GM18499 (cell line): ENCODE measurements around the gene FKBP14.
"Not testable (repeated sequence)": the region's sequence is repeated elsewhere in the genome, so short reads cannot be mapped to it uniquely, and the experiment has no call there.

Experiments used
- ATAC-seq: cut with Tn5 transposase; IDR thresholded peaks from one replicate; pipeline ENCODE4 v1.9.1; 2021; ENCODE audit warnings: moderate number of reproducible peaks; ENCODE audit not compliant: insufficient read depth, unreplicated experiment

FKBP14 gene

DNA sequence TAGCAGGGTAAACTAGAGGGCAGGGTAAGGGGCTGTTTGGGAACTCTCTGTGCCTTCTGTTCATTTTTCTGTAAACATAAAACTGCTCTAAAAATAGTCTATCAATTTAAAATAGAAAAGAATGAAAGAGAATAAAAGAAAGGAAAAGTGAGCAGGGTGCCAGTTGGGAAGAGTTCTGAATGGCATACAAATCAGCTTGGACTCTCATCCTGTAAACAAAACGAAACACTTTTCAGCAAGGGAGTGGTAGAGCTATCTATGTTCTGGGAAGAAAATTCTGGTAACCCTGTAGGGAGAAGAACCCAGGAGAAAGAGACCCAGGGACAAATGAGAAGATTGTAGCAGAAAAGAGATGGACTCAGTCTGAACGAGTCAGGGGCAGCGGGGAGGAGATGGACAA lies 61.5 kb downstream of the FKBP14 start:
- ATAC-seq: no peak

DNA sequence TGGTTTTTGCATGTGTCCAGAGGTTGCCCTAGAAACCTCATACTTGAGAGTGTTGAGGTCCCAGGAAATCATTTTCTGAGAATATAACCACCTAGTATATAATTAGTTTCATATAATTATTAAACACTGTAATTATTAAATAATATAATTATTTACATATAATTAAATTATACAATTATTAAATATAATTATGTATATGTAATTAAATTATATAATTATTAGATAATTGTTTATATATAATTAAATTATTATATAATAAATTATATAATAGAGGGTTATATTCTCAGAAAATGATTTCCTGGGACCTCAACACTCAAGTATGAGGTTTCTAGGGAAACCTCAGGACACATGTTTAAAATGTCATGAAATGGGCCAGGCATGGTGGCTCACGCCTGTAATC lies 64.5 kb downstream of the FKBP14 start:
- no peak for ATAC-seq

DNA sequence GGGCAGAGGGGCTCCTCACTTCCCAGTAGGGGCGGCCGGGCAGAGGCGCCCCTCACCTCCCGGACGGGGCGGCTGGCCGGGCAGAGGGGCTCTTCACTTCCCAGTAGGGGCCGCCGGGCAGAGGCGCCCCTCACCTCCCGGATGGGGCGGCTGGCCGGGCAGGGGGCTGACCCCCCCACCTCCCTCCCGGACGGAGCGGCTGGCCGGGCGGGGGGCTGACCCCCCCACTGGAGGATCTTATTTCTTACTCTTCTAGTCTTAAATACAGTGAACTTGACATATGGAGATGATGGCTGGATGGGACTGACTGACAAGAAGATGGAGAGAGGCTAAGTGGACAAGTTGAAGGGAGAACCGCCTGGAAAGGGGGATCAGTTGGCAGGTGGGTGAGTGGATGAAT lies 64.9 kb downstream of the FKBP14 start:
- ATAC-seq: not testable (repeated sequence)
